Progenitor cell of endocrine pancreas (in vitro differentiated cells): ENCODE measurements around the gene TWF2. TPM values are rescaled to one million over a fixed set of nuclear protein-coding genes. Genes with fewer than 3 reads are reported as not detected.

ENCODE experiments used
- DNase-seq: peaks from one replicate; pipeline ENCODE4 v3.0.0; 2021; ENCODE audit warnings: low spot score; ENCODE audit not compliant: unreplicated experiment
- H3K27ac Mint-ChIP-seq: 2 replicates; pipeline ENCODE4 v1.8.0; 2021; ENCODE audit warnings: mild to moderate bottlenecking, moderate library complexity, mixed read lengths
- H3K27me3 Mint-ChIP-seq: 2 replicates; pipeline ENCODE4 v1.8.0; 2021; ENCODE audit warnings: mixed read lengths
- H3K36me3 Mint-ChIP-seq: 2 replicates; pipeline ENCODE4 v1.8.0; 2022; ENCODE audit warnings: mixed read lengths; ENCODE audit not compliant: insufficient read depth
- H3K4me1 Mint-ChIP-seq: 2 replicates; pipeline ENCODE4 v1.8.0; 2021; ENCODE audit warnings: low read depth, mixed read lengths
- H3K4me3 Mint-ChIP-seq: 2 replicates; pipeline ENCODE4 v1.8.0; 2021; ENCODE audit warnings: low read depth, mild to moderate bottlenecking, moderate library complexity, mixed read lengths
- H3K9me3 Mint-ChIP-seq: 2 replicates; pipeline ENCODE4 v1.8.0; 2021; ENCODE audit warnings: low read depth, mixed read lengths
- CTCF ChIP-seq: fragments of 200-600 bp; sonication (generic); IDR thresholded peaks from one replicate; pipeline ENCODE4 v1.5.0; 2021; ENCODE audit warnings: antibody characterized with exemption, mild to moderate bottlenecking; ENCODE audit not compliant: unreplicated experiment
- total RNA-seq: library from RNA; stranded (reverse); gene quantifications from 2 replicates; pipeline ENCODE4 v1.2.1, GENCODE V29; 2021

TWF2 gene
- total RNA-seq, 1 donor from 2014 or later = 27.6 TPM

- Mint-ChIP-seq H3K4me3 (no peak overlapping the region), H3K27ac (no peak overlapping the region), H3K36me3 (peaks cover 40% of the 10 kb centered on the region), H3K4me1 (no peaks in the 10 kb centered on the region), H3K9me3 (no peaks in the 10 kb centered on the region), H3K27me3 (no peaks in the 10 kb centered on the region)
- DNase-seq = no peak
- TF ChIP-seq CTCF = no peak
Observed at GRCh38 chr3:52211268-52211891, 27.6 kb downstream of the TWF2 start.

DNA sequence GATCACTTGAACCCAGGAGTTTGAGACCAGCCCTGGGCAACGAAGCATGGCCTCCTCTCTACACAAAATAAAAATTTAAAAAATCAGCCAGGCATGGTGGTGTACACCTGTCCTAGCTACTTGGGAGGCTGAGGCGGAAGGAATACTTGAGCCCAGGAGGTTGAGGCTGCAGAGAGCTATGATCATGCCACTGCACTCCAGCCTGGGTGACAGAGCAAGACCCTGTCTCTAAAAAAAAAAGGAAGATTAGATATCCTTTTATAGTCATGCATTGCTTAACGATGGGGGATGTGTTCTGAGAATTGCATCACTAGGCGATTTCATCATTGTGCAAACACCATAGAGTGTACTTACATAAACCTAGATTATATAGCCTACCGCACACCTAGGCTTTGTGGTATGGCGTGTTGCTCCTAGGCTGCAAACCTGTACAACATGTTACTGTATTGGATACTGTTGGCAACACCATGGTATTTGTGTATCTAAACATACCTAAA, 28.4 kb downstream of the TWF2 start:
- no peak for DNase-seq
- TF ChIP-seq CTCF = no peak
- Mint-ChIP-seq H3K27me3 (no peaks in the 10 kb centered on the region), H3K4me1 (no peaks in the 10 kb centered on the region), H3K36me3 (peaks cover 43% of the 10 kb centered on the region), H3K4me3 (no peak overlapping the region), H3K27ac (no peak overlapping the region), H3K9me3 (no peaks in the 10 kb centered on the region)

GRCh38 chr3:52210037-52210436, 28.9 kb downstream of the TWF2 start:
- no peak for DNase-seq
- Mint-ChIP-seq H3K36me3 (peaks cover 41% of the 10 kb centered on the region), H3K4me1 (no peaks in the 10 kb centered on the region), H3K4me3 (no peak overlapping the region), H3K27ac (no peak overlapping the region), H3K9me3 (no peaks in the 10 kb centered on the region), H3K27me3 (no peaks in the 10 kb centered on the region)
- TF ChIP-seq CTCF = no peak

GRCh38 chr3:52208556-52208955, 30.4 kb downstream of the TWF2 start:
- H3K27me3 Mint-ChIP-seq = no peaks in the 10 kb centered on the region
- no peaks in the 10 kb centered on the region for H3K9me3 Mint-ChIP-seq
- no peak for TF ChIP-seq CTCF
- DNase-seq = no peak
- no peak overlapping the region for H3K4me3 Mint-ChIP-seq
- no peak overlapping the region for H3K27ac Mint-ChIP-seq
- no peaks in the 10 kb centered on the region for H3K4me1 Mint-ChIP-seq
- H3K36me3 Mint-ChIP-seq = peaks cover 45% of the 10 kb centered on the region

DNA sequence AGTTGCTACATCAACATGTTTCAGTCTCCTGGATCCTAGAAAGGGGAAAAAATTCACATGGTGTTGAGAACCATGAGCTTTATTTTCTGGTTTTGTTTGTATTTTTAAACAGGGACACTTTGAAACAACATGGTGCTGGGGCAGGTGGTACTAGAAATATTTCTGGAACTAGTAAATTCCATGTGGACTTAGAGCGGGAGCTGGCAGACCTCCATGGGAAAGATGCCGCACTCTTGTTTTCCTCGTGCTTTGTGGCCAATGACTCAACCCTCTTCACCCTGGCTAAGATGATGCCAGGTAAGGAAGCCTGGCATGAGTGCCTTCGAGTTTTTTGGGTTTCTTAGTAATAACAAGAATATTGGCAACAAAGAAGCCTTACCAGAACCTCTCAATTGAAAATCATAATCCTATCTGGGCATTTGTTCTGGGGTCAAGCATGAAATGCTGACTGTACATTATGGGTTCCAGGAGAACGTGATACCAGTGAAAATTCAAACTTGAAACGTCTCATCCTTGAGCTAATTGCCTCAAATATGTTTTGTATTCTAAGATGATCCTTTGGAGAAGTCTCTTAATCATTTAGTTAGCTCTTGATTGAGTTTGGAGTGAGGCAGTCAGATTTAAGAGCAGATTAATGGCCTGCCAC, 33.1 kb downstream of the TWF2 start:
- Mint-ChIP-seq H3K27ac (no peak overlapping the region), H3K9me3 (no peaks in the 10 kb centered on the region), H3K27me3 (no peaks in the 10 kb centered on the region), H3K36me3 (peaks cover 40% of the 10 kb centered on the region), H3K4me3 (no peak overlapping the region), H3K4me1 (no peaks in the 10 kb centered on the region)
- no peak for TF ChIP-seq CTCF
- DNase-seq = no peak
